Neural crest cell (in vitro differentiated cells): ENCODE measurements around the gene DENND1A. TPM values are rescaled to one million over a fixed set of nuclear protein-coding genes. Genes with fewer than 3 reads are reported as not detected.

Source experiments
- DNase-seq: peaks from one replicate; pipeline ENCODE4 v3.0.0; 2021; ENCODE audit warnings: low read depth, mixed read lengths, low spot score
- H3K27ac Mint-ChIP-seq: one replicate; pipeline ENCODE4 v1.8.0; 2021; ENCODE audit warnings: mild to moderate bottlenecking, mixed read lengths; ENCODE audit not compliant: unreplicated experiment
- H3K27me3 Mint-ChIP-seq: 2 replicates; pipeline ENCODE4 v1.8.0; 2021; ENCODE audit warnings: low read depth, mild to moderate bottlenecking, mixed read lengths
- H3K36me3 Mint-ChIP-seq: 2 replicates; pipeline ENCODE4 v1.8.0; 2021; ENCODE audit warnings: low read depth, mild to moderate bottlenecking, mixed read lengths
- H3K4me1 Mint-ChIP-seq: 2 replicates; pipeline ENCODE4 v1.8.0; 2021; ENCODE audit warnings: mixed read lengths
- H3K4me3 Mint-ChIP-seq: one replicate; pipeline ENCODE4 v1.8.0; 2021; ENCODE audit warnings: mild to moderate bottlenecking, mixed read lengths
- H3K9me3 Mint-ChIP-seq: 2 replicates; pipeline ENCODE4 v1.8.0; 2021; ENCODE audit warnings: mixed read lengths
- CTCF ChIP-seq: fragments of 200-600 bp; sonication (generic); conservative IDR thresholded peaks from 2 replicates; pipeline ENCODE4 v1.5.0; 2021; ENCODE audit warnings: antibody characterized with exemption, mild to moderate bottlenecking
- total RNA-seq: library from RNA; stranded (reverse); gene quantifications from 2 replicates; pipeline ENCODE4 v1.2.1, GENCODE V29; 2021

DENND1A gene
- total RNA-seq, 1 donor from 2014 or later: 17.8 TPM

GRCh38 chr9:123445116-123445515, 484.8 kb downstream of the DENND1A start:
- Mint-ChIP-seq H3K9me3 (no peaks in the 10 kb centered on the region), H3K27me3 (no peaks in the 10 kb centered on the region), H3K4me3 (no peak overlapping the region), H3K27ac (no peak overlapping the region), H3K4me1 (peaks cover 31% of the 10 kb centered on the region), H3K36me3 (no peaks in the 10 kb centered on the region)
- DNase-seq: no peak
- no peak for TF ChIP-seq CTCF

- Mint-ChIP-seq H3K27me3 (no peaks in the 10 kb centered on the region), H3K4me3 (no peak overlapping the region), H3K4me1 (peaks cover 49% of the 10 kb centered on the region), H3K36me3 (no peaks in the 10 kb centered on the region), H3K9me3 (no peaks in the 10 kb centered on the region), H3K27ac (no peak overlapping the region)
- no peak for DNase-seq
- no peak for TF ChIP-seq CTCF
Measured at GRCh38 chr9:123441769-123442168, 488.2 kb downstream of the DENND1A start.

GRCh38 chr9:123440256-123440655, 489.7 kb downstream of the DENND1A start:
- Mint-ChIP-seq H3K4me3 (peak overlapping the region; percentile 45), H3K4me1 (peaks cover 50% of the 10 kb centered on the region), H3K36me3 (no peaks in the 10 kb centered on the region), H3K27ac (peak overlapping the region; percentile 32), H3K9me3 (no peaks in the 10 kb centered on the region), H3K27me3 (no peaks in the 10 kb centered on the region)
- no peak for TF ChIP-seq CTCF
- DNase-seq: no peak

GRCh38 chr9:123438821-123439220, 491.1 kb downstream of the DENND1A start:
- Mint-ChIP-seq H3K4me3 (peak overlapping the region; percentile 80), H3K9me3 (no peaks in the 10 kb centered on the region)
- DNase-seq: peak; percentile 31

GRCh38 chr9:123438321-123438720, 491.6 kb downstream of the DENND1A start:
- Mint-ChIP-seq H3K4me3 (peak overlapping the region; percentile 80), H3K36me3 (peaks cover under 1% of the 10 kb centered on the region), H3K27ac (peak overlapping the region; percentile 95), H3K27me3 (no peaks in the 10 kb centered on the region), H3K4me1 (peaks cover 65% of the 10 kb centered on the region), H3K9me3 (no peaks in the 10 kb centered on the region)
- TF ChIP-seq CTCF: no peak
- DNase-seq: peak; percentile 34

More at GRCh38 chr9:123438821-123439220, 491.1 kb downstream of the DENND1A start:
- H3K27me3 Mint-ChIP-seq: no peaks in the 10 kb centered on the region
- peak overlapping the region; percentile 95 for H3K27ac Mint-ChIP-seq
- no peaks in the 10 kb centered on the region for H3K36me3 Mint-ChIP-seq
- H3K4me1 Mint-ChIP-seq: peaks cover 60% of the 10 kb centered on the region
- TF ChIP-seq CTCF: no peak

- Mint-ChIP-seq H3K36me3 (peaks cover 3% of the 10 kb centered on the region), H3K4me3 (no peak overlapping the region), H3K27ac (peak overlapping the region; percentile 14), H3K4me1 (peaks cover 68% of the 10 kb centered on the region), H3K9me3 (no peaks in the 10 kb centered on the region), H3K27me3 (no peaks in the 10 kb centered on the region)
- no peak for TF ChIP-seq CTCF
- no peak for DNase-seq
Measured at GRCh38 chr9:123437201-123437600, 492.7 kb downstream of the DENND1A start.
